Neutrophil (primary cell): ENCODE data around the gene ITPRIPL2.

ENCODE experiments used
- H3K27ac ChIP-seq: fragments of 200-600 bp; sonication (generic); 2 replicates; pipeline ENCODE4 v1.5.1; 2016; ENCODE audit warnings: mild to moderate bottlenecking, moderate library complexity
- H3K27me3 ChIP-seq: fragments of 200-600 bp; sonication (generic); 2 replicates; pipeline ENCODE4 v1.6.0; 2016; ENCODE audit warnings: mild to moderate bottlenecking
- H3K36me3 ChIP-seq: fragments of 200-600 bp; sonication (generic); 2 replicates; pipeline ENCODE4 v1.5.1; 2017
- H3K4me1 ChIP-seq, 2 experiments: fragments of 200-600 bp in 1 of 2; sonication (generic) in 1 of 2; 1 replicate in 1 of 2; 2 replicates in 1 of 2; pipeline versions ENCODE4 v1.5.1 to v1.6.1; 2013 to 2016; ENCODE audit warnings: low read depth in 1 of 2, low read length in 1 of 2, mild to moderate bottlenecking in 1 of 2, moderate library complexity in 1 of 2; ENCODE audit not compliant: control insufficient read depth in 1 of 2, insufficient read depth in 1 of 2
- H3K4me3 ChIP-seq, 2 experiments: fragments of 200-600 bp in 1 of 2; sonication (generic) in 1 of 2; 1 replicate in 1 of 2; 2 replicates in 1 of 2; pipeline ENCODE4 v1.5.1; 2013 to 2016; ENCODE audit warnings: low read depth in 1 of 2, low read length in 1 of 2, mild to moderate bottlenecking in 1 of 2, moderate library complexity in 1 of 2
- H3K9me3 ChIP-seq: fragments of 200-600 bp; sonication (generic); 2 replicates; pipeline ENCODE4 v1.5.1; 2016
- TF ChIP-seq, protein P1 (sequence below): fragments of 200-600 bp; sonication (generic); IDR thresholded peaks from 2 replicates; pipeline ENCODE4 v1.5.1; 2016; ENCODE audit warnings: antibody characterized with exemption

ITPRIPL2 gene

DNA sequence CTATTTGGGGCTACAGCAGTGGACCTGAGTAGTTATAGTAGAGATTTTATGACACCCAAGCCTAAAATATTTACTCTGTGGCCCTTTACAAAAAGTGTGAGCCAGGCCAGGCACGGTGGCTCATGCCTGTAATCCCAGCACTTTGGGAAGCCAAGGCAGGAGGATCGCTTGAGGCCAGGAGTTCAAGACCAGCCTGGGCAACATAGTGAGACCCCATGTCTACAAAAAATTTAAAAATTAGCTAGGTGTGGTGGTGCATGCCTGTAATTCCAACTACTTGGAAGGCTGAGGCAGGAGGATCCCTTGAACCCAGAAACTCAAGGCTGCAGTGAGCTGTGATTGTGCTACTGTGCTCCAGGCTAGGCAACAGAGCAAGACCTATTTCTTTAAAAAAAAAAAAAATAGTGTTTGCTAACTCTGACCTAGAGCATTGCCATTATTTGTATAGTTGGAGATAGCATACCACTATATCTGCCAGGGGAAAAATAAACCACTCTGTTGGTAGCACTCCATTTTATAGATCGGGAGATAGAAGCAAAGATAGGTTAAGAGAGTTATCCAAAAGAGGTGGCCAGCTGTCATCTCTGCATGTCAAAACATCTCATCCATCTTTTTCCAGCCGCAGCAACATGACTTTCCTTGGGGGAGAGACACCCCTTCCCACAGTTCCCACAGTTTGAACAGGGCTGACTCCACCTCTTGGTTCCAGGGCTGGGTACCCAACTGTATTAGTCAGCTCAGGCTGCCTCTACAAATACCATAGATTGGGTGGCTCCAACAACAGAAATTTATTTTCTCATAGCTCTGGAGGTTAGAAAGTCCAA lies 3.0 kb upstream of the ITPRIPL2 start:
- H3K9me3 ChIP-seq: no peaks in the 10 kb centered on the region
- H3K27ac ChIP-seq: no peak overlapping the region
- H3K36me3 ChIP-seq: no peaks in the 10 kb centered on the region
- H3K4me3 ChIP-seq: no peak overlapping the region
- TF ChIP-seq, protein P1, sequence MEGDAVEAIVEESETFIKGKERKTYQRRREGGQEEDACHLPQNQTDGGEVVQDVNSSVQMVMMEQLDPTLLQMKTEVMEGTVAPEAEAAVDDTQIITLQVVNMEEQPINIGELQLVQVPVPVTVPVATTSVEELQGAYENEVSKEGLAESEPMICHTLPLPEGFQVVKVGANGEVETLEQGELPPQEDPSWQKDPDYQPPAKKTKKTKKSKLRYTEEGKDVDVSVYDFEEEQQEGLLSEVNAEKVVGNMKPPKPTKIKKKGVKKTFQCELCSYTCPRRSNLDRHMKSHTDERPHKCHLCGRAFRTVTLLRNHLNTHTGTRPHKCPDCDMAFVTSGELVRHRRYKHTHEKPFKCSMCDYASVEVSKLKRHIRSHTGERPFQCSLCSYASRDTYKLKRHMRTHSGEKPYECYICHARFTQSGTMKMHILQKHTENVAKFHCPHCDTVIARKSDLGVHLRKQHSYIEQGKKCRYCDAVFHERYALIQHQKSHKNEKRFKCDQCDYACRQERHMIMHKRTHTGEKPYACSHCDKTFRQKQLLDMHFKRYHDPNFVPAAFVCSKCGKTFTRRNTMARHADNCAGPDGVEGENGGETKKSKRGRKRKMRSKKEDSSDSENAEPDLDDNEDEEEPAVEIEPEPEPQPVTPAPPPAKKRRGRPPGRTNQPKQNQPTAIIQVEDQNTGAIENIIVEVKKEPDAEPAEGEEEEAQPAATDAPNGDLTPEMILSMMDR: no peak
- peaks cover 10 to 14% of the 10 kb centered on the region in 2 experiments for H3K4me1 ChIP-seq
- H3K27me3 ChIP-seq: peaks cover 47% of the 10 kb centered on the region

DNA sequence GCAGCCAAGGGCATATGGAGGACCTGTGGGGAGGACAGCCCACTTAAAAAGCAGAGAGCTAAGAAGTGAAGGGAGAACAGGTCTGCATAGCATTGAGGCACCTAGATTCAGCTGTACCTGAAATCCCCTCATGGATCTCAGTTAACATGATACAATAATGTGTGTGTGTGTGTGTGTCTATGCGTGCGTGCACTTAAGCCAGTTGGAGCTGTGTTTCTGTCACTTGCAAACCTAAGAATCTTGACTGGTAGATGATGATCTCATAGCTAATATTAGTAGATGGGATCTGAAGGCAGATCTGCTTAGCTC lies 1.7 kb upstream of the ITPRIPL2 start:
- Histone ChIP-seq H3K4me1 (peaks cover 10 to 14% of the 10 kb centered on the region in 2 experiments), H3K36me3 (no peaks in the 10 kb centered on the region), H3K9me3 (no peaks in the 10 kb centered on the region), H3K27me3 (peaks cover 50% of the 10 kb centered on the region), H3K4me3 (no peak overlapping the region), H3K27ac (no peak overlapping the region)
- TF ChIP-seq, protein P1: no peak

- TF ChIP-seq, protein P1: no peak
- no peaks in the 10 kb centered on the region for H3K36me3 ChIP-seq
- no peaks in the 10 kb centered on the region for H3K9me3 ChIP-seq
- H3K27ac ChIP-seq: no peak overlapping the region
- H3K27me3 ChIP-seq: peaks cover 50% of the 10 kb centered on the region
- peaks cover 22 to 25% of the 10 kb centered on the region in 2 experiments for H3K4me1 ChIP-seq
- peak overlapping the region; percentile 50 to 56 for H3K4me3 ChIP-seq
These were observed 789 bp downstream of the ITPRIPL2 start for GRCh38 chr16:19114359-19115147.

GRCh38 chr16:19115148-19116021 lies 1.6 kb downstream of the ITPRIPL2 start:
- Histone ChIP-seq H3K36me3 (no peaks in the 10 kb centered on the region), H3K27me3 (peaks cover 50% of the 10 kb centered on the region), H3K4me3 (no peak overlapping the region), H3K27ac (no peak overlapping the region), H3K4me1 (peaks cover 25 to 28% of the 10 kb centered on the region in 2 experiments), H3K9me3 (no peaks in the 10 kb centered on the region)
- TF ChIP-seq, protein P1: no peak

DNA sequence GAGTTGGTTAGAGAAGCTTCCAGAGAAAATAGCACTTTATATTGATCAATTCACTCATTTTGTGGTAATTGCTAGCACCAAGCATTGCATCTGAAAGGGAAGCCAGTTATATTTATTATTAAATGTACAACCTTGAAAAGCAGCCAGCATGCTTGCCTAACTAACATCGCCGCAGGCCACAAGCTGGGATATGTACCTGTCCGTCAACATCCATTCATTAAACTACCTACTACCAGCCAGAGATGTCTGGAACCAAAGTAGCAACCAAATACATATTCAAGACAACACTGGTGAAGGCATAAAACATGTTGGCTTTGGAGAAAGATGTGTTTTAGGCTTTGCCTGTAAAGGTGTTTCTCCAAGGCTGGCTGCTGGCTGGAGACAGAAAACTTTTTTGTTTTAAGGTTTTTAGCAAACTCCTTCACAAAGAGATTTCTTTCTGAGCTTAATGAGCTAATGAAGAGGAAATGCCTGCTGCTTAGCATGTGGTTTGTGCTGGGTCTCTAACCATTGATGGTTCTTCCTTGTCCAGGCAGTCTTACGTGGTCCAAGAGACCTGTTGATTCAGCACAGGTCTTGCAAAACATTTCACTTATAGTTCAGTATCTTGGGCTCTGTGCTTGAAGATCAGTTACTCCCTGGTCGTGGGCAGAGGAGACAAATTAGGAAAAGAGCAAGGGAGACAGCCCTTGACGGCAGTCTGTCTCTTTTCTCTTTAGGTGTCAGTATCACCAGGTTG lies 3.1 kb downstream of the ITPRIPL2 start:
- no peaks in the 10 kb centered on the region for H3K36me3 ChIP-seq
- H3K27me3 ChIP-seq: peaks cover 41% of the 10 kb centered on the region
- TF ChIP-seq, protein P1: no peak
- no peaks in the 10 kb centered on the region for H3K9me3 ChIP-seq
- H3K4me3 ChIP-seq: no peak overlapping the region
- H3K27ac ChIP-seq: no peak overlapping the region
- peaks cover 25 to 28% of the 10 kb centered on the region in 2 experiments for H3K4me1 ChIP-seq
